ENCODE data around the gene FUNDC1.

DNA sequence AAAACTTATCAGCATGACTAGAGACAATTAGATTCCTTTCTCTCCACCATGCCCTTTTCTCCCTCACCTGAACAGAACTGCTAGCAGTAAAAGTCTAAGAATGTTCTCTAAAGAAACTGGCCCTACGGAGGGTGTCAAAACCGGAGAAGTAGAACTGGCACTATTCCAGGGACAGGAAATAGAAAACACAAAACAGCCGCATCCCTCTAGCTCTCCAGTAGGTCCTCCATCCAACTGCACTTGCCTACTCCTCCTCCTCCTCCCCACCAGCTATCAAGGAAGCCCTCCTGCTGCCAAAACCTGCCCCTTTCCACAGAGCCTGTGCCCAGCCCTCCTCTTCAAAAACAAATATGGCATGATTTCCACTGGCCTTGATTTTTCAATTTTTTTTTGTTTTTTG lies 28.4 kb downstream of the FUNDC1 start:
- TF ChIP-seq BHLHE40 (IDR thresholded peaks at IDR 0.05; ENCODE audit: borderline replicate concordance) (no peak), SP1 (IDR thresholded peaks at IDR 0.05) (no peak), FOXA1 (IDR thresholded peaks at IDR 0.05) (no peak), L3MBTL2 (conservative IDR thresholded peaks at IDR 0.05) (no peak), FOXK2 (IDR thresholded peaks at IDR 0.05) (no peak), TARDBP (IDR thresholded peaks at IDR 0.05) (no peak), LEF1 (IDR thresholded peaks at IDR 0.05; ENCODE audit: borderline replicate concordance) (no peak), SUZ12 (IDR thresholded peaks at IDR 0.05) (no peak), ELF4 (IDR thresholded peaks at IDR 0.05) (no peak), ARNT (IDR thresholded peaks at IDR 0.05) (no peak), ZNF384 (IDR thresholded peaks at IDR 0.05) (no peak), FOXM1 (IDR thresholded peaks at IDR 0.05; ENCODE audit: borderline replicate concordance) (no peak)

All from HEK293T (cell line).